ENCODE results near the gene HIVEP3. TPM values are rescaled to one million over a fixed set of nuclear protein-coding genes. Genes with fewer than 3 reads are reported as not detected.

Gene HIVEP3
- polyA plus RNA-seq, 1 donor (not counting 4 experiments of a cell fraction or from before 2014, with no cell fraction given) = 1.1 TPM

DNA sequence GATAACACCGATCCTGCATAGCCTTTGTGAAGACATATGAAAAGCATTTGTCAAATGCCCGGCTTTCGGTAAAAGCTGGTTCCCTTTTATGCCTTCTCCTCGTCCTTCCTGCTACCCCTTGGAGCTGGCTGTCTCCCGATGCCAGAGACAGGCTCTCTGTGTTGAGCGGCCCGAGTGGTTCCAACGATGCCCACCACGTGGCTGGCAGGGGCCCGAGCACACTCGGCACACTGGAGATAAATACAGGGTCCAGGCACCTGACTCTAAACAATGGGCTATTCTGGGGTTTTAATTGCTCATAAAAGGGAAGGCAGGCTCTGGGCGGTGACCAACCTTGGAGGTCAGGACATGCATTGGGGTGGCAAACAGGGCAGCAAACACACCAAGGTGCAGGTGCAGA is 207.1 kb downstream of the HIVEP3 start:
- Histone ChIP-seq H3K27ac (ENCODE audit: control insufficient read depth, insufficient read depth, low read length) (no peak overlapping the region), H3K27me3 (ENCODE audit: control insufficient read depth, extremely low read depth, insufficient read depth, low read length) (no peaks in the 10 kb centered on the region), H4K20me1 (ENCODE audit: control insufficient read depth, extremely low read depth, insufficient read depth, low read length) (no peaks in the 10 kb centered on the region), H3K4me3 (ENCODE audit: control insufficient read depth in 2 of 3, extremely low read depth in 1 of 3, insufficient read depth in 2 of 3, low read depth in 1 of 3, low read length in 3 of 3) (no peak overlapping the region), H3K79me2 (ENCODE audit: control insufficient read depth, insufficient read depth, low read length) (no peaks in the 10 kb centered on the region), H3K4me1 (ENCODE audit: control insufficient read depth, extremely low read depth, insufficient read depth, low read length) (peaks cover 14% of the 10 kb centered on the region), H3K9me1 (ENCODE audit: control insufficient read depth, extremely low read depth, insufficient read depth, low read length) (no peaks in the 10 kb centered on the region), H3K4me2 (ENCODE audit: control insufficient read depth, extremely low read depth, insufficient read depth, low read depth, low read length) (no peak overlapping the region), H3K9ac (ENCODE audit: control insufficient read depth, extremely low read depth, insufficient read depth, low read length) (no peak overlapping the region), H3K36me3 (ENCODE audit: control insufficient read depth in 2 of 2, extremely low read depth in 1 of 2, insufficient read depth in 2 of 2, low read length in 2 of 2) (no peaks in the 10 kb centered on the region), H2AFZ (ENCODE audit: control insufficient read depth, low read length) (no peak overlapping the region), H3K9me3 (ENCODE audit: control insufficient read depth, low read depth, low read length) (no peaks in the 10 kb centered on the region)
- TF ChIP-seq EZH2 (IDR thresholded peaks at IDR 0.05; ENCODE audit: low read length) (no peak), CTCF (optimal IDR thresholded peaks at IDR 0.05 in 1 of 3, IDR thresholded peaks at IDR 0.05 in 1 of 3, conservative IDR thresholded peaks at IDR 0.05 in 1 of 3; ENCODE audit: extremely low read depth in 1 of 3, insufficient read depth in 2 of 3, low read length in 3 of 3) (no peak)
- FAIRE-seq = no peak
- DNase-seq (ENCODE audit: low read depth, low spot score) = no peak
- dilution Hi-C loops (cut with MboI; ENCODE audit: extremely low pct_ligation_motif_present, low sequenced_read_pairs) = no loop called here

DNA sequence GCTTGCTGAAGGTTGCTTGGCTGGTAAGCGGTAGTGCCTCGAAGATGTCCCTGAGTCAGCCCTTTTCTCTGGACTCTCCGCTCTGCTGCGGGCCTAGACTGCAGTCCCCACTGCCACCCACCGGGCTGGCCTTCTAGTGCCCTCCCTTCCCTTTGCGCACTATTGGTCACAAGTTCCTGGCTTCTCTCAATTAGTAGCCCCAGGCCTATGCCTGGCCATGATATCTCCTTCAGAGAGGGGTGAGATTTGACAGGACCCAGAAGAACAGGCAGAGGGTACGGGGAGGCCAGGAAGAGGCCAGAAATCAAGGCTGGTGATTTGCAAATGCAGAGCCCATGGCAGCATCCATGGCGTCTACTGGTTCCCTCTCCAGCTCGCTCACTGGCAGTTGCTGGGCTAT is 207.7 kb downstream of the HIVEP3 start:
- no peaks in the 10 kb centered on the region for H3K9me1 ChIP-seq (ENCODE audit: control insufficient read depth, extremely low read depth, insufficient read depth, low read length)
- TF ChIP-seq CTCF (optimal IDR thresholded peaks at IDR 0.05 in 1 of 3, IDR thresholded peaks at IDR 0.05 in 1 of 3, conservative IDR thresholded peaks at IDR 0.05 in 1 of 3; ENCODE audit: extremely low read depth in 1 of 3, insufficient read depth in 2 of 3, low read length in 3 of 3) = no peak
- H2AFZ ChIP-seq (ENCODE audit: control insufficient read depth, low read length) = no peak overlapping the region
- dilution Hi-C loops (cut with MboI; ENCODE audit: extremely low pct_ligation_motif_present, low sequenced_read_pairs) = no loop called here
- no peak for DNase-seq (ENCODE audit: low read depth, low spot score)
- no peak overlapping the region for H3K4me2 ChIP-seq (ENCODE audit: control insufficient read depth, extremely low read depth, insufficient read depth, low read depth, low read length)
- no peak overlapping the region for H3K27ac ChIP-seq (ENCODE audit: control insufficient read depth, insufficient read depth, low read length)
- H3K27me3 ChIP-seq (ENCODE audit: control insufficient read depth, extremely low read depth, insufficient read depth, low read length) = no peaks in the 10 kb centered on the region
- H3K4me1 ChIP-seq (ENCODE audit: control insufficient read depth, extremely low read depth, insufficient read depth, low read length) = peaks cover 14% of the 10 kb centered on the region
- H3K9me3 ChIP-seq (ENCODE audit: control insufficient read depth, low read depth, low read length) = no peaks in the 10 kb centered on the region
- no peak for FAIRE-seq
- no peaks in the 10 kb centered on the region for H3K79me2 ChIP-seq (ENCODE audit: control insufficient read depth, insufficient read depth, low read length)
- H3K9ac ChIP-seq (ENCODE audit: control insufficient read depth, extremely low read depth, insufficient read depth, low read length) = no peak overlapping the region
- H4K20me1 ChIP-seq (ENCODE audit: control insufficient read depth, extremely low read depth, insufficient read depth, low read length) = no peaks in the 10 kb centered on the region
- H3K36me3 ChIP-seq (ENCODE audit: control insufficient read depth in 2 of 2, extremely low read depth in 1 of 2, insufficient read depth in 2 of 2, low read length in 2 of 2) = no peaks in the 10 kb centered on the region
- H3K4me3 ChIP-seq (ENCODE audit: control insufficient read depth in 2 of 3, extremely low read depth in 1 of 3, insufficient read depth in 2 of 3, low read depth in 1 of 3, low read length in 3 of 3) = no peak overlapping the region

Data from keratinocyte (primary cell).